ENCODE results near the gene SUB1. TPM values are rescaled to one million over a fixed set of nuclear protein-coding genes. Genes with fewer than 3 reads are reported as not detected.

The SUB1 gene
- total and polyA plus RNA-seq, 2 donors (not counting 3 experiments of a cell fraction or from before 2014, with no cell fraction given), result 60.1 to 252 TPM

DNA sequence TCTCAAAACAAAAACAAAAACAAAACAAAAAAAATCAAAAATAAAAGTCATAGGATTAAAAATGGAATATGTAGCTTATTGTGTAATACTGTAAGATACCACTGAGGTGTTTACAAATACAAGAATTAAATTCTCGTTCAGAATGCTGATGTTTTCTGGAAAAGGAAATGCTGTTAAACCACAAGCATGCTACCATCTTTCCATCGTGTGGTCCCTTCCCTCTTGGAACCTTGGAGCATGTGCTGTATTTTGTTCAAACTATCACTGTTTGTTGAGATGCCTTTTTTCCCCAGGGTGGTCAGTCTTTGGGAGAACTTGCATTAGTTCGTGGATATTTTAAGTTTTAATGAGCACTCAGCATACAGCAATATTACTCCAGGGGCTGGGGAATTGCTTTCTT lies 39.7 kb downstream of the SUB1 start:
- POLR2A ChIA-PET, result no interaction called here
- DNase-seq (ENCODE audit: low read depth, low spot score), result no peak
- intact Hi-C loops (cut with micrococcal nuclease), result no loop called here
- H3K9me1 ChIP-seq (replicated peaks; ENCODE audit: control insufficient read depth, extremely low read depth, insufficient read depth, low read length), result no peaks in the 10 kb centered on the region
- TF ChIP-seq EZH2 (IDR thresholded peaks at IDR 0.05; ENCODE audit: borderline replicate concordance, low read depth, low read length, severe bottlenecking) (no peak), MYC (IDR thresholded peaks at IDR 0.05; ENCODE audit: low read depth, low read length) (no peak), FOS (IDR thresholded peaks at IDR 0.05; ENCODE audit: borderline replicate concordance, insufficient read depth, low read length) (no peak), JUN (IDR thresholded peaks at IDR 0.05; ENCODE audit: borderline replicate concordance, insufficient read depth, insufficient read length, low read depth) (no peak), GATA2 (IDR thresholded peaks at IDR 0.05; ENCODE audit: insufficient read depth, insufficient read length, low read depth, low read length) (no peak), POLR2A (IDR thresholded peaks at IDR 0.05; ENCODE audit: low read depth, low read length) (no peak), POLR2AphosphoS5 (IDR thresholded peaks at IDR 0.05; ENCODE audit: insufficient read depth, low read depth, low read length) (no peak)
- TF ChIP-seq, protein P1, sequence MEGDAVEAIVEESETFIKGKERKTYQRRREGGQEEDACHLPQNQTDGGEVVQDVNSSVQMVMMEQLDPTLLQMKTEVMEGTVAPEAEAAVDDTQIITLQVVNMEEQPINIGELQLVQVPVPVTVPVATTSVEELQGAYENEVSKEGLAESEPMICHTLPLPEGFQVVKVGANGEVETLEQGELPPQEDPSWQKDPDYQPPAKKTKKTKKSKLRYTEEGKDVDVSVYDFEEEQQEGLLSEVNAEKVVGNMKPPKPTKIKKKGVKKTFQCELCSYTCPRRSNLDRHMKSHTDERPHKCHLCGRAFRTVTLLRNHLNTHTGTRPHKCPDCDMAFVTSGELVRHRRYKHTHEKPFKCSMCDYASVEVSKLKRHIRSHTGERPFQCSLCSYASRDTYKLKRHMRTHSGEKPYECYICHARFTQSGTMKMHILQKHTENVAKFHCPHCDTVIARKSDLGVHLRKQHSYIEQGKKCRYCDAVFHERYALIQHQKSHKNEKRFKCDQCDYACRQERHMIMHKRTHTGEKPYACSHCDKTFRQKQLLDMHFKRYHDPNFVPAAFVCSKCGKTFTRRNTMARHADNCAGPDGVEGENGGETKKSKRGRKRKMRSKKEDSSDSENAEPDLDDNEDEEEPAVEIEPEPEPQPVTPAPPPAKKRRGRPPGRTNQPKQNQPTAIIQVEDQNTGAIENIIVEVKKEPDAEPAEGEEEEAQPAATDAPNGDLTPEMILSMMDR (IDR thresholded peaks at IDR 0.05; ENCODE audit: extremely low read depth in 1 of 2, insufficient read depth in 1 of 2, low read depth in 1 of 2, low read length in 2 of 2), result no peak
- TF ChIP-seq, protein P2, sequence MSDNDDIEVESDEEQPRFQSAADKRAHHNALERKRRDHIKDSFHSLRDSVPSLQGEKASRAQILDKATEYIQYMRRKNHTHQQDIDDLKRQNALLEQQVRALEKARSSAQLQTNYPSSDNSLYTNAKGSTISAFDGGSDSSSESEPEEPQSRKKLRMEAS (IDR thresholded peaks at IDR 0.05; ENCODE audit: insufficient read depth, insufficient read length), result no peak
- no peak overlapping the region for H2AFZ ChIP-seq (ENCODE audit: low read depth, low read length)
- H3K27me3 ChIP-seq (ENCODE audit: control insufficient read depth in 2 of 2, insufficient read depth in 2 of 2, low read length in 2 of 2), result peaks cover 0 to 5% of the 10 kb centered on the region in 2 experiments
- CTCF ChIA-PET, result no interaction called here
- BruUV-seq (replicated peaks), result no TSS peak
- H3K4me2 ChIP-seq (ENCODE audit: insufficient read depth, low read length), result no peak overlapping the region
- H3K27ac ChIP-seq (ENCODE audit: insufficient read depth, low read depth, low read length), result no peak overlapping the region
- H3K4me1 ChIP-seq (ENCODE audit: control insufficient read depth, extremely low read depth, insufficient read depth, low read length), result no peaks in the 10 kb centered on the region
- H3K9me3 ChIP-seq (replicated peaks; ENCODE audit: control insufficient read depth, insufficient read depth, low read length), result no peaks in the 10 kb centered on the region
- dilution Hi-C loops (cut with MboI; ENCODE audit: extremely low pct_ligation_motif_present, low sequenced_read_pairs), result no loop called here
- H3K4me3 ChIP-seq (replicated peaks in 1 of 3; ENCODE audit: insufficient read depth in 1 of 3, low read depth in 1 of 3, low read length in 3 of 3), result no peak overlapping the region
- no peaks in the 10 kb centered on the region for H3K79me2 ChIP-seq (ENCODE audit: control insufficient read depth, insufficient read depth, low read length)
- no peaks in the 10 kb centered on the region for H4K20me1 ChIP-seq (replicated peaks; ENCODE audit: control insufficient read depth, extremely low read depth, insufficient read depth, low read length)
- no peak overlapping the region for H3K9ac ChIP-seq (replicated peaks; ENCODE audit: extremely low read depth, insufficient read depth, low read length)
- H3K36me3 ChIP-seq (ENCODE audit: control insufficient read depth in 2 of 2, extremely low read depth in 1 of 2, insufficient read depth in 2 of 2, low read length in 2 of 2), result no peaks in the 10 kb centered on the region
- FAIRE-seq, result no peak
